ENCODE data around the gene RAPGEF2.

The RAPGEF2 gene

GRCh38 chr4:159229164-159229563, 126.3 kb downstream of the RAPGEF2 start:
- Histone ChIP-seq H3K9ac (ENCODE audit: insufficient read length, low read depth) (no peak overlapping the region), H3K4me3 (ENCODE audit: insufficient read length, low read depth) (no peak overlapping the region), H3K4me1 (ENCODE audit: insufficient read depth, insufficient read length) (no peaks in the 10 kb centered on the region), H3K9me3 (ENCODE audit: insufficient read depth, low read length) (no peaks in the 10 kb centered on the region; the same call in 1 of the 2 replicates), H3K36me3 (ENCODE audit: insufficient read depth, insufficient read length, low read length) (no peaks in the 10 kb centered on the region), H3K27me3 (ENCODE audit: insufficient read depth, insufficient read length) (no peaks in the 10 kb centered on the region)
- TF ChIP-seq YY1 (IDR thresholded peaks at IDR 0.05; ENCODE audit: insufficient read depth, insufficient read length): no peak
- TF ChIP-seq SUZ12 (IDR thresholded peaks at IDR 0.05; ENCODE audit: extremely low read depth, insufficient read depth, insufficient read length): no peak
- no peak for TF ChIP-seq ZNF274 (IDR thresholded peaks at IDR 0.05; ENCODE audit: low read depth, low read length)
- no peak for DNase-seq (ENCODE audit: low read depth, low spot score)

GRCh38 chr4:159232465-159233106, 129.7 kb downstream of the RAPGEF2 start:
- H3K4me3 ChIP-seq (ENCODE audit: insufficient read length, low read depth): no peak overlapping the region
- TF ChIP-seq SUZ12 (IDR thresholded peaks at IDR 0.05; ENCODE audit: extremely low read depth, insufficient read depth, insufficient read length): no peak
- TF ChIP-seq YY1 (IDR thresholded peaks at IDR 0.05; ENCODE audit: insufficient read depth, insufficient read length): no peak
- TF ChIP-seq ZNF274 (IDR thresholded peaks at IDR 0.05; ENCODE audit: low read depth, low read length): no peak
- H3K9me3 ChIP-seq (ENCODE audit: insufficient read depth, low read length): no peaks in the 10 kb centered on the region; the same call in 1 of the 2 replicates
- no peaks in the 10 kb centered on the region for H3K27me3 ChIP-seq (ENCODE audit: insufficient read depth, insufficient read length)
- DNase-seq (ENCODE audit: low read depth, low spot score): peak; percentile 8
- no peaks in the 10 kb centered on the region for H3K4me1 ChIP-seq (ENCODE audit: insufficient read depth, insufficient read length)
- H3K9ac ChIP-seq (ENCODE audit: insufficient read length, low read depth): no peak overlapping the region
- no peaks in the 10 kb centered on the region for H3K36me3 ChIP-seq (ENCODE audit: insufficient read depth, insufficient read length, low read length)

- H3K4me1 ChIP-seq (ENCODE audit: insufficient read depth, insufficient read length): no peaks in the 10 kb centered on the region
- H3K27me3 ChIP-seq (ENCODE audit: insufficient read depth, insufficient read length): no peaks in the 10 kb centered on the region
- H3K36me3 ChIP-seq (ENCODE audit: insufficient read depth, insufficient read length, low read length): no peaks in the 10 kb centered on the region
- TF ChIP-seq ZNF274 (IDR thresholded peaks at IDR 0.05; ENCODE audit: low read depth, low read length): no peak
- TF ChIP-seq YY1 (IDR thresholded peaks at IDR 0.05; ENCODE audit: insufficient read depth, insufficient read length): no peak
- no peak for TF ChIP-seq SUZ12 (IDR thresholded peaks at IDR 0.05; ENCODE audit: extremely low read depth, insufficient read depth, insufficient read length)
- DNase-seq (ENCODE audit: low read depth, low spot score): no peak
- H3K9me3 ChIP-seq (ENCODE audit: insufficient read depth, low read length): no peaks in the 10 kb centered on the region; the same call in 1 of the 2 replicates
- H3K9ac ChIP-seq (ENCODE audit: insufficient read length, low read depth): no peak overlapping the region
- no peak overlapping the region for H3K4me3 ChIP-seq (ENCODE audit: insufficient read length, low read depth)
These were observed 133.0 kb downstream of the RAPGEF2 start for GRCh38 chr4:159235779-159236368.

- H3K4me3 ChIP-seq (ENCODE audit: insufficient read length, low read depth): no peak overlapping the region
- TF ChIP-seq YY1 (IDR thresholded peaks at IDR 0.05; ENCODE audit: insufficient read depth, insufficient read length): no peak
- no peak for TF ChIP-seq SUZ12 (IDR thresholded peaks at IDR 0.05; ENCODE audit: extremely low read depth, insufficient read depth, insufficient read length)
- no peak for TF ChIP-seq ZNF274 (IDR thresholded peaks at IDR 0.05; ENCODE audit: low read depth, low read length)
- DNase-seq (ENCODE audit: low read depth, low spot score): no peak
- H3K9me3 ChIP-seq (ENCODE audit: insufficient read depth, low read length): no peaks in the 10 kb centered on the region; the same call in 1 of the 2 replicates
- no peaks in the 10 kb centered on the region for H3K4me1 ChIP-seq (ENCODE audit: insufficient read depth, insufficient read length)
- no peaks in the 10 kb centered on the region for H3K36me3 ChIP-seq (ENCODE audit: insufficient read depth, insufficient read length, low read length)
- H3K27me3 ChIP-seq (ENCODE audit: insufficient read depth, insufficient read length): no peaks in the 10 kb centered on the region
- no peak overlapping the region for H3K9ac ChIP-seq (ENCODE audit: insufficient read length, low read depth)
These were observed 135.1 kb downstream of the RAPGEF2 start for GRCh38 chr4:159237975-159238374.

GRCh38 chr4:159238631-159239030, 135.8 kb downstream of the RAPGEF2 start:
- no peak overlapping the region for H3K4me3 ChIP-seq (ENCODE audit: insufficient read length, low read depth)
- H3K9ac ChIP-seq (ENCODE audit: insufficient read length, low read depth): no peak overlapping the region
- H3K36me3 ChIP-seq (ENCODE audit: insufficient read depth, insufficient read length, low read length): no peaks in the 10 kb centered on the region
- DNase-seq (ENCODE audit: low read depth, low spot score): no peak
- H3K9me3 ChIP-seq (ENCODE audit: insufficient read depth, low read length): no peaks in the 10 kb centered on the region; the same call in 1 of the 2 replicates
- no peak for TF ChIP-seq SUZ12 (IDR thresholded peaks at IDR 0.05; ENCODE audit: extremely low read depth, insufficient read depth, insufficient read length)
- TF ChIP-seq YY1 (IDR thresholded peaks at IDR 0.05; ENCODE audit: insufficient read depth, insufficient read length): no peak
- TF ChIP-seq ZNF274 (IDR thresholded peaks at IDR 0.05; ENCODE audit: low read depth, low read length): no peak
- no peaks in the 10 kb centered on the region for H3K27me3 ChIP-seq (ENCODE audit: insufficient read depth, insufficient read length)
- H3K4me1 ChIP-seq (ENCODE audit: insufficient read depth, insufficient read length): no peaks in the 10 kb centered on the region

GRCh38 chr4:159239629-159240028, 136.8 kb downstream of the RAPGEF2 start:
- no peaks in the 10 kb centered on the region for H3K4me1 ChIP-seq (ENCODE audit: insufficient read depth, insufficient read length)
- no peak for DNase-seq (ENCODE audit: low read depth, low spot score)
- no peaks in the 10 kb centered on the region for H3K27me3 ChIP-seq (ENCODE audit: insufficient read depth, insufficient read length)
- H3K36me3 ChIP-seq (ENCODE audit: insufficient read depth, insufficient read length, low read length): no peaks in the 10 kb centered on the region
- no peaks in the 10 kb centered on the region for H3K9me3 ChIP-seq (ENCODE audit: insufficient read depth, low read length)
- H3K4me3 ChIP-seq (ENCODE audit: insufficient read length, low read depth): no peak overlapping the region
- TF ChIP-seq ZNF274 (IDR thresholded peaks at IDR 0.05; ENCODE audit: low read depth, low read length): no peak
- TF ChIP-seq YY1 (IDR thresholded peaks at IDR 0.05; ENCODE audit: insufficient read depth, insufficient read length): no peak
- TF ChIP-seq SUZ12 (IDR thresholded peaks at IDR 0.05; ENCODE audit: extremely low read depth, insufficient read depth, insufficient read length): no peak
- no peak overlapping the region for H3K9ac ChIP-seq (ENCODE audit: insufficient read length, low read depth)

- H3K9me3 ChIP-seq (ENCODE audit: insufficient read depth, low read length): no peaks in the 10 kb centered on the region
- no peak overlapping the region for H3K9ac ChIP-seq (ENCODE audit: insufficient read length, low read depth)
- DNase-seq (ENCODE audit: low read depth, low spot score): no peak
- TF ChIP-seq ZNF274 (IDR thresholded peaks at IDR 0.05; ENCODE audit: low read depth, low read length) (no peak), YY1 (IDR thresholded peaks at IDR 0.05; ENCODE audit: insufficient read depth, insufficient read length) (no peak), SUZ12 (IDR thresholded peaks at IDR 0.05; ENCODE audit: extremely low read depth, insufficient read depth, insufficient read length) (no peak)
- no peaks in the 10 kb centered on the region for H3K27me3 ChIP-seq (ENCODE audit: insufficient read depth, insufficient read length)
- H3K4me3 ChIP-seq (ENCODE audit: insufficient read length, low read depth): no peak overlapping the region
- no peaks in the 10 kb centered on the region for H3K36me3 ChIP-seq (ENCODE audit: insufficient read depth, insufficient read length, low read length)
- H3K4me1 ChIP-seq (ENCODE audit: insufficient read depth, insufficient read length): no peaks in the 10 kb centered on the region
These were observed 137.2 kb downstream of the RAPGEF2 start for GRCh38 chr4:159240046-159240445.
